Astrocyte of the hippocampus (primary cell): ENCODE data around the gene AIFM3.
A peak's percentile ranks its signal among the peaks of the same experiment; 100 is the strongest.

ENCODE experiments used
- DNase-seq: peaks from one replicate; pipeline ENCODE4 v3.0.0; 2011; ENCODE audit warnings: low read depth, low spot score

Gene AIFM3

DNA sequence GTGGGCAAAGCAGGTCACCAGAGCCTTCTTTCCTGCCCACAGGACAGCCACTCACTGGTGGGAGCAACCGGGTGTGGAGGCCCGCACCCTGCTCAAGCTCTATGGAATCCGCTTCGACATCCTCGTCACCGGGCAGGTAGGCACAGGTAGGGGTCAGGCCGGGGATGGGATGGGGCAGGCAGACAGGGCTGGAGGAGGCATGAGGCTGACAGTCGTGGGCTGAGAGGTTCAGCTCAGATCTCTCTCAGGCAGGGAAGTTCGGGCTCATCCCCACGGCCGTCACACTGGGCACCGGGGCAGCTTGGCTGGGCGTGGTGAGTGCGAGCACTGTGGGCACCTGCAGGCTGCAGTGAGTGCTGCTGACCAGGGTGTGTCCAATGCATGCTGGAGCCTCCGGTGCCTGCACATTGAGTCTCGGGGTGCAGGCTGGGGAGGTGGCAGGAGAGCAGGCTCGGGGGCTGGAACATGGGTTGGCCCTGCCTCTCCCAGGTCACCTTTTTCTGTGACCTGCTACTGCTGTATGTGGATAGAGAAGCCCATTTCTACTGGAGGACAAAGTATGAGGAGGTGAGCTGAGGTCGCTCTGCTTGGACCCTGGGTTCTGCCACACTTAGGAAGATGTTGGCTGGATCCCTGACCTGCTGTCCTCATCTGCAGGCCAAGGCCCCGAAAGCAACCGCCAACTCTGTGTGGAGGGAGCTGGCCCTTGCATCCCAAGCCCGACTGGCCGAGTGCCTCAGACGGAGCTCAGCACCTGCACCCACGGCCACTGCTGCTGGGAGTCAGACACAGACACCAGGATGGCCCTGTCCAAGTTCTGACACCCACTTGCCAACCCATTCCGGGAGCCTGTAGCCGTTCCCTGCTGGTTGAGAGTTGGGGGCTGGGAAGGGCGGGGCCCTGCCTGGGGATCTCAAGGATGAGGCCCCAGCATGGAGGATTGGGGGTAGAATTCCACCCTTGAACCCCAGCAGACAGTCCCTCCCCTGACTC, 59.0 kb downstream of the AIFM3 start:
- no peak for DNase-seq

DNA sequence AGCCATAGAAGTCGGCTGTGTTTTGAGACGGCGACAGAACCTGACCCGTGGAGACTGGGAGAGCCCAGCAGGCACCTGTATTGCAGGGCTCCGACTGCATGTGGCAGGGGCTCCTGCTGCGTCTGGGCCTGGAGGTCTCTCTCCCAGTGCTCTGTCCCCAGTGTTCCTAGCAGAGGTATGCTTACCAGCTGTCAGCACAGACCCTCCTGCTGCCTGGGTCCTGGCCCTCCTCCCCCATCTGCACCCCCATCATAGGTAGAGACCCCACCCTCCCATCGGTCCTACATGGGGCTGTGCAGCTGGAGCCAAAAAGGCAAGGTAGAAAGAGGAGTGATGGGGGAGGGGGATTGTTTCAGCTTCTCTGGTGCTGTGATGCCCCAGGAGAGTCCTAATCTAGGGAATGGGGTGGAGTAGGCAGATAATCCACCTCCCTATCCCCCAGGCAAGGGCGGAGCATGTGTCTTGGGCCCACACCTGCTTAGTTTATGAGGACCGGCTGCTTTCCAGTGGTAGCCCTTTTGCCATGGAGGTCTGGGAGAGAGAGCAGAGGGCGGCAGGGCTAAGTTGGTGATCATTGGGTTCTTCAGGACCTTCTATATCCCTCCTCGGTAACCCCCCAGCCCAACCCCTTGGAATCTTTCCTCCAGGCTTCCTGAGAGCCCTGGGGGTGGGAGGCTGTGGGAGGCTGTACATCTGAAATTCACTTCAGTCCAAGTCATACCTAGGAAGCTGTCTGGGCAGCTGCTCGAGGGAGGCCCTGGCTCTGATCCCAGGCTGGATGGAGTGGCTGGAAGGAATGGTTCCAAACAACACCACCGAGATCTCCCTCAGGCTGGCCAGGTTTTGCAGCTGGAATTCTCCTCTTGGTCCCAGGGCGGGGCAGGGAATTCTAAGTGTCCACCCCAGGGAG, 60.0 kb downstream of the AIFM3 start:
- peak; percentile 82 for DNase-seq

DNA sequence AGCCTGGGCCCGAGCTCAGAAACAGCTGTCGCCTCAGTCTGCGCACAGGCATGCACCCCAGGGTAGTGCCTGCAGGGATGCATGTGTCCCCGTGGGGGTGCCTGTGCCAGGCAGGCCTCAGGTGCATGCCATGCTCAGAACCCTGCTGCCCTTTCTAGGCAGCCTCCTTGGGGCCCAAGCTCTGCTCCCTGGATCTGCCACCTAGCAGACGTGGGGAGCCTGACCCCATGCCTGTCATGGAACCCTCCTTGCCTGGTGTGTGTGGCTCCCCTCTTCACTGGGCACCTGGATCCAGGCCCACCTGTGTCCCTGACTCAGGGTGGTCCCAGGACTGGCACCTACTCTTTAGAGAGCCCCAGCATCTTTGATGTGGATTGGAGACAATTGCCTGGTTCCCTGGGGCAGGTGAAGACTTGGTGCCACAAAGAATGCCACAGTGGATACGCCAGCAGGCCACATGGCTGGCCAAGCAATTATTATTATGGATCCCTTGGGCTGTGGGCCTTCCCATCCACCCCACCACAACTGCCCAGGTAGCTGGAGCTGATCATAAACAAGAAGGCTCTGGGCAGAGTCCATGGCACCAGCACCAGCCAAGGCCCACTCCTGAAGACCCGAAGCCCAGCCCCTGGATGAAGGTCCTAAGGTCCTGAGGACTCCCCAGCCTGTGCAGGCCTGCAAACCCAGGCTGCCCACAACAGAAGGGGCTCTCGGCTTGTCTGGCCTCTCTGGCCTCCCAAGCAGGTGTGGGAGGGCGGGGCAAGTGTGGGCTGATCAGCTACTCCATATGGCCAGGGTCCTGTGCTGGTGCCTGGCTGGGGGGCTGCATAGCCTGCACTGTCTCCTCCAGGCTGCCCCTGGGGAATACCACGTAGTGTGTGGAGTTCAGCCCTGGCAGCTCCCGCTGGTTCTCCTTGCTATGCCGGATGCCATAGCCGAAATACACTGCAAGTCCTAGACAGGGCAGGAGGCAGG, 61.5 kb downstream of the AIFM3 start:
- DNase-seq: no peak

DNA sequence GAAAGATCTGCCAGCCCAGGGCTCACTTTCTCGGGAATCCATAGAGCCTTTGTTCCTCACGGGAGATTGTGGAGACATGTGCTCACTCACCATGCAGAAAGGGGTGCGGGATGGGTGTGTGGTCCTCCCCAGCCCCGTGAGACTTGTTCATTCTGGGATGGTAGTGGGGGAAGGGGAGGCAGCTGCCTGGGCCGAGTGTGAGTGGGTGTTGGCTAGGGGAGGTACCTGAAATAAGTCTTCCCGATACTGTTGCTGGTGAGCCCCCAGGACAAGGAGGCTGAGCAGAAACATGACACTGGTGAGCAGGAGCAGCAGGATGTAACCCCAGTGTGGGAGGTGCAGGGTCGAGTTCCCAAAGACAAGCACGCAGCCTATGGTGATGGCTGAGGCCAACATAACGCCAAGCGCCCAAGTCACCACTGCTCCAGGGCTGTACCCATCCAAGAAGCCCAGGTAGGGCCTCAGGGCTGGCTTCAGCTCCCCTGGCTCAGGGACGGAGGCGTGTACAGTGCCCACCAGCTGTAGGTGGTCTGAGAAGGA, 62.5 kb downstream of the AIFM3 start:
- no peak for DNase-seq

DNA sequence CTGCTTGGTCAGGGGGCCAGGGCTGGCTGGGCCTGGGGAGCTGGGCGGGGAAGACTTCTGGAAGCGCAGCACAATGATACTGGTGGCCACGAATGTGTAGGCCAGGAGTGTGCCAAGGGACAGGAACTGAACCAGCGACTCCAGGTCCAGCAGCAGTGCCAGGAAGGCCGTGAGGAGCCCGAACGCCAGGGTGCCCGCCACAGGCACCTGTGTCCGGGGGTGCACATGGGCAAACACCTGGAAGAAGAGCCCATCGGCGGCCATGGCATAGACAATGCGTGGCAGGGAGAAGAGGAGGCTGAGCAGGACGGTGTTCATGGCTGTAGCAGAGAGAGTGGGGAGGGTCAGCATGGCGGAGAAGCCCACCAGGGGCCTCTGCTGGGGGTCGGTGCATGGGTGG, 63.0 kb downstream of the AIFM3 start:
- no peak for DNase-seq
